ENCODE data around the gene HNRNPA0.
"Not testable (repeated sequence)": the region's sequence is repeated elsewhere in the genome, so short reads cannot be mapped to it uniquely, and the experiment has no call there.

The HNRNPA0 gene

DNA sequence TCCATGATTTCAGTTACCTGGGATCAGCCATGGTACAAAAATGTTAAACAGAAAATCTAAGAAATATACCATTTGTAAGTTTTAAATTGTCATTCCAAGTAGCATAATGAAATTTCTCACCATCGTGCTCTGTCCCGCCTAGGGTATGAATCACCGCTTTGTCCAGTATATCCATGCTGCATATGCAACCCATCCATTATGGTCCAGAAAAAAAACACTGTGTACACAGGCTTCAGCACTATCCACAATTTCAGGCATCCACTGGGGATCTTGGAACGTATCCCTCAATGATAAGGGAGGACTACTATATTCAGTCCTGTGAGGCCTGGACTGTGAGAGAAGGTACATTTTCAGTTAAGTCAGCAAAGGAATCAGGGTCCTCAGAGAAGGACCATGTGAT lies 37.6 kb upstream of the HNRNPA0 start:
- Histone ChIP-seq H3K4me2 (ENCODE audit: low read depth, low read length, poor library complexity, severe bottlenecking) (no peak overlapping the region), H3K9ac (ENCODE audit: low read depth, low read length, poor library complexity, severe bottlenecking) (no peak overlapping the region), H3K4me3 (ENCODE audit: low read length, poor library complexity, severe bottlenecking) (no peak overlapping the region), H3K9me3 (ENCODE audit: insufficient read depth, low read depth, low read length) (no peaks in the 10 kb centered on the region), H2AFZ (ENCODE audit: low read length) (no peak overlapping the region), H3K79me2 (ENCODE audit: insufficient read depth, low read length) (no peaks in the 10 kb centered on the region), H3K9me2 (replicated peaks; ENCODE audit: low read depth, low read length) (no peaks in the 10 kb centered on the region), H3K27me3 (ENCODE audit: insufficient read depth, low read length, poor library complexity, severe bottlenecking) (no peaks in the 10 kb centered on the region), H3F3A (ENCODE audit: low read depth) (no peaks in the 10 kb centered on the region), H4K20me1 (ENCODE audit: insufficient read depth, low read length, poor library complexity, severe bottlenecking) (no peaks in the 10 kb centered on the region), H3K4me1 (ENCODE audit: insufficient read depth, low read length, poor library complexity, severe bottlenecking) (no peaks in the 10 kb centered on the region), H3K36me3 (ENCODE audit: insufficient read depth, low read length) (no peaks in the 10 kb centered on the region)
- TF ChIP-seq EZH2phosphoT487 (IDR thresholded peaks at IDR 0.05; ENCODE audit: borderline replicate concordance): no peak
- TF ChIP-seq, protein P1, sequence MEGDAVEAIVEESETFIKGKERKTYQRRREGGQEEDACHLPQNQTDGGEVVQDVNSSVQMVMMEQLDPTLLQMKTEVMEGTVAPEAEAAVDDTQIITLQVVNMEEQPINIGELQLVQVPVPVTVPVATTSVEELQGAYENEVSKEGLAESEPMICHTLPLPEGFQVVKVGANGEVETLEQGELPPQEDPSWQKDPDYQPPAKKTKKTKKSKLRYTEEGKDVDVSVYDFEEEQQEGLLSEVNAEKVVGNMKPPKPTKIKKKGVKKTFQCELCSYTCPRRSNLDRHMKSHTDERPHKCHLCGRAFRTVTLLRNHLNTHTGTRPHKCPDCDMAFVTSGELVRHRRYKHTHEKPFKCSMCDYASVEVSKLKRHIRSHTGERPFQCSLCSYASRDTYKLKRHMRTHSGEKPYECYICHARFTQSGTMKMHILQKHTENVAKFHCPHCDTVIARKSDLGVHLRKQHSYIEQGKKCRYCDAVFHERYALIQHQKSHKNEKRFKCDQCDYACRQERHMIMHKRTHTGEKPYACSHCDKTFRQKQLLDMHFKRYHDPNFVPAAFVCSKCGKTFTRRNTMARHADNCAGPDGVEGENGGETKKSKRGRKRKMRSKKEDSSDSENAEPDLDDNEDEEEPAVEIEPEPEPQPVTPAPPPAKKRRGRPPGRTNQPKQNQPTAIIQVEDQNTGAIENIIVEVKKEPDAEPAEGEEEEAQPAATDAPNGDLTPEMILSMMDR (conservative IDR thresholded peaks at IDR 0.05; ENCODE audit: low read length): no peak

DNA sequence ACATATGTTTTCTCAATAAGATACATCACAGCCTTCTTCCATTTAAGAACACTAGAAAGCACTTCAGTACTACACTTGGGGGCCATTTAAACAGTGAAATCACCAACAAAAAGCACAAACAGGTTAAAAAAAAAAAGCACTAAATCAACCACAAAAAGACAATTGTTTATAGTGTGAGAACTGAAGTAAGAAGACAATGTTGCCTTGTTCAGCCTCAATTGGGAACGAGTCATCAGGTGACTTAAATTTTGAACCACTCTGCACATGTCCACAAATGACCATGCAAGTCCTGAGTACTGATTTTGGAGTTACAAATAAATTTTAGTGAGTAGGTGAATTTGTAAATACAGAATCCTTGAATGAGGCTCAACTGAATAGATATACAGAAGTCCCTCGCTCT lies 37.2 kb upstream of the HNRNPA0 start:
- H3K4me2 ChIP-seq (ENCODE audit: low read depth, low read length, poor library complexity, severe bottlenecking): no peak overlapping the region
- no peaks in the 10 kb centered on the region for H3K4me1 ChIP-seq (ENCODE audit: insufficient read depth, low read length, poor library complexity, severe bottlenecking)
- no peak overlapping the region for H3K4me3 ChIP-seq (ENCODE audit: low read length, poor library complexity, severe bottlenecking)
- H3K79me2 ChIP-seq (ENCODE audit: insufficient read depth, low read length): no peaks in the 10 kb centered on the region
- no peaks in the 10 kb centered on the region for H3F3A ChIP-seq (ENCODE audit: low read depth)
- TF ChIP-seq, protein P1 (conservative IDR thresholded peaks at IDR 0.05; ENCODE audit: low read length): no peak
- TF ChIP-seq EZH2phosphoT487 (IDR thresholded peaks at IDR 0.05; ENCODE audit: borderline replicate concordance): no peak
- no peaks in the 10 kb centered on the region for H4K20me1 ChIP-seq (ENCODE audit: insufficient read depth, low read length, poor library complexity, severe bottlenecking)
- no peaks in the 10 kb centered on the region for H3K9me3 ChIP-seq (ENCODE audit: insufficient read depth, low read depth, low read length)
- no peak overlapping the region for H2AFZ ChIP-seq (ENCODE audit: low read length)
- H3K36me3 ChIP-seq (ENCODE audit: insufficient read depth, low read length): no peaks in the 10 kb centered on the region
- H3K9ac ChIP-seq (ENCODE audit: low read depth, low read length, poor library complexity, severe bottlenecking): no peak overlapping the region
- no peaks in the 10 kb centered on the region for H3K27me3 ChIP-seq (ENCODE audit: insufficient read depth, low read length, poor library complexity, severe bottlenecking)
- H3K9me2 ChIP-seq (replicated peaks; ENCODE audit: low read depth, low read length): no peaks in the 10 kb centered on the region

DNA sequence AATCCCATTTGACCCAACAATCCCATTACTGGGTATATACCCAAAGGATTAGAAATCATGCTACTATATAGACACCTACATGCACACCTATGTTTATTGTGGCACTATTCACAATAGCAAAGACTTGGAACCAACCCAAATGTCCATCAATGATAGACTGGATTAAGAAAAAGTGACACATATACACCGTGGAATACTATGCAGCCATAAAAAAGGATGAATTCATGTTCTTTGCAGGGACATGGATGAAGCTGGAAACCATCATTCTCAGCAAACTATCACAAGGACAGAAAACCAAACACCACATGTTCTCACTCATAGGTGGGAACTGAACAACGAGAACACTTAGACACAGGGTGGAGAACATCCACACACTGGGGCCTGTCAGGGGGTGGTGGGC lies 34.4 kb upstream of the HNRNPA0 start:
- H3F3A ChIP-seq (ENCODE audit: low read depth); H3K9me3 ChIP-seq (ENCODE audit: insufficient read depth, low read depth, low read length); H2AFZ ChIP-seq (ENCODE audit: low read length); H3K4me2 ChIP-seq (ENCODE audit: low read depth, low read length, poor library complexity, severe bottlenecking); H3K9me2 ChIP-seq (replicated peaks; ENCODE audit: low read depth, low read length); H3K4me3 ChIP-seq (ENCODE audit: low read length, poor library complexity, severe bottlenecking); H3K36me3 ChIP-seq (ENCODE audit: insufficient read depth, low read length); H3K9ac ChIP-seq (ENCODE audit: low read depth, low read length, poor library complexity, severe bottlenecking); H3K79me2 ChIP-seq (ENCODE audit: insufficient read depth, low read length); H3K4me1 ChIP-seq (ENCODE audit: insufficient read depth, low read length, poor library complexity, severe bottlenecking); H3K27me3 ChIP-seq (ENCODE audit: insufficient read depth, low read length, poor library complexity, severe bottlenecking); H4K20me1 ChIP-seq (ENCODE audit: insufficient read depth, low read length, poor library complexity, severe bottlenecking): not testable (repeated sequence)

DNA sequence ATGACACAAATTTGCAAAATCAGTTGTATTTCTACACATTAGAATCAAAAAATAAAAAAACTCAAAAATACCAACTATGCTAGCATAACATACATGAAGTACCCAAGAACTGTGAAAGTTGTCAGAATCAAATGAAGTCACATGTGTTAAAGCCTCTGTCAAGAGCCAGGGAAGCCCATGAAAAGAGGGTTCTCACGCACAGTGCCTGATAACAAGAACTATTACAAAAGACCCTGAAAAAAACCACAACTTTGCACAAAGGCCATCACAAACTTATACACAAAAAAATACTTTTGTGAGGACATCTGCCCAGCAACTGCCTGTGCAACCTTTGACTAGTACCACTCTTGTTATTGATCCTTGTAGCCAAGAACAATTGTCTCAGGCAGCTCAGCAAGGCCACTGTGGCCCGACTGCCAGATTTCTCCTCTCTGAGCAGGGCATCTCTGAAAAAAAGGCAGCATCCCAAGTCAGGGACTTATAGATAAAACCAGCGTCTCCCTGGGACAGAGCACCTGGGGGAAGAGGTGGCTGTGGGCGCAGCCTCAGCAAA lies 28.9 kb upstream of the HNRNPA0 start:
- H3K27me3 ChIP-seq (ENCODE audit: insufficient read depth, low read length, poor library complexity, severe bottlenecking): no peaks in the 10 kb centered on the region
- H3K9me3 ChIP-seq (ENCODE audit: insufficient read depth, low read depth, low read length): no peaks in the 10 kb centered on the region
- no peaks in the 10 kb centered on the region for H3K4me1 ChIP-seq (ENCODE audit: insufficient read depth, low read length, poor library complexity, severe bottlenecking)
- H4K20me1 ChIP-seq (ENCODE audit: insufficient read depth, low read length, poor library complexity, severe bottlenecking): no peaks in the 10 kb centered on the region
- no peaks in the 10 kb centered on the region for H3K79me2 ChIP-seq (ENCODE audit: insufficient read depth, low read length)
- H3K9ac ChIP-seq (ENCODE audit: low read depth, low read length, poor library complexity, severe bottlenecking): no peak overlapping the region
- no peak for TF ChIP-seq EZH2phosphoT487 (IDR thresholded peaks at IDR 0.05; ENCODE audit: borderline replicate concordance)
- TF ChIP-seq, protein P1 (conservative IDR thresholded peaks at IDR 0.05; ENCODE audit: low read length): no peak
- H3K4me3 ChIP-seq (ENCODE audit: low read length, poor library complexity, severe bottlenecking): no peak overlapping the region
- H3K36me3 ChIP-seq (ENCODE audit: insufficient read depth, low read length): no peaks in the 10 kb centered on the region
- H3K9me2 ChIP-seq (replicated peaks; ENCODE audit: low read depth, low read length): no peaks in the 10 kb centered on the region
- H2AFZ ChIP-seq (ENCODE audit: low read length): no peak overlapping the region
- no peaks in the 10 kb centered on the region for H3F3A ChIP-seq (ENCODE audit: low read depth)
- H3K4me2 ChIP-seq (ENCODE audit: low read depth, low read length, poor library complexity, severe bottlenecking): no peak overlapping the region

All from Loucy (cell line).